NCI-H187 (cell line): ENCODE data around the gene EPHB1.

Experiments
- DNase-seq, 2 experiments: peaks; one replicate each; lab custom pipeline; 2025; lab: John Stamatoyannopoulos, UW

EPHB1 gene

DNA sequence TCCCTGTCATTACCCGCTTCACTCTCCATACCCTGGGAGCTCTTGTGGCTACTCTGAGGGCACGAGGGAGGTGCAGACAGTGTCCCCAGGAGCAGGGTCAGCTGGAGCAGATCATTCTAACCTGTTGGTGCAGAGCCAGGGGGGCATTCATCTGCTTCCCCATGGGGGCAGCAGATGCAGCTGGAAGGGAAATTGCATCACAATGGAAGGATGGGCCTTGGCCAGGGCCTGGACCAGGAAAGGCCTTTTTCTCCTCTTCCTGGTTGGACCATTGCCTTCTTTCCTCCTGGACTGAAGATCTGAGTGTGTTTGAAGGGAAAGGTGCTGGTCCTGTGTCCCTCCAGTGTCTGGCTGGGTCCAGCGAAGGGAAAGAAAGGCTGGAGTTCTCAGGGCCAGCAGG is 55.7 kb downstream of the EPHB1 start:
- DNase-seq: no peak

DNA sequence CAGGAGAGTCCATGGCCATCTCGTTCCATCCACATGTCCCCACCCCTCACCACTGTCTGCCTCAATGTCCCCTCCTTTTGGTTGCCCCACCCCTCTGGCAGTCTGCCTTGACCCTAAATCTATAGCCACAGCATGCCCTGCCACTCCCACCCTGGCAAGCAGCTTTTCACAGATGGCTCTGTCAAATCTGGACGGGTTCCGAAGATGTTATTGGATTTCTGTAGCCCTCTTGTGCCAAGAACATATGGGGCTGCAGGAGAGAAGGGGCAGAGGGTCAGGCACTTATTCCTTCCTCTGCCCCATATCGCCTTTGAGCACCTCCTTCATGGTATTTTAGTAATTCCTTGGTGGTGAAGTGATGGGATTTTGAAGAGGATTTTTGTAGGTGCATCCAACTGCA is 57.1 kb downstream of the EPHB1 start:
- no peak for DNase-seq

DNA sequence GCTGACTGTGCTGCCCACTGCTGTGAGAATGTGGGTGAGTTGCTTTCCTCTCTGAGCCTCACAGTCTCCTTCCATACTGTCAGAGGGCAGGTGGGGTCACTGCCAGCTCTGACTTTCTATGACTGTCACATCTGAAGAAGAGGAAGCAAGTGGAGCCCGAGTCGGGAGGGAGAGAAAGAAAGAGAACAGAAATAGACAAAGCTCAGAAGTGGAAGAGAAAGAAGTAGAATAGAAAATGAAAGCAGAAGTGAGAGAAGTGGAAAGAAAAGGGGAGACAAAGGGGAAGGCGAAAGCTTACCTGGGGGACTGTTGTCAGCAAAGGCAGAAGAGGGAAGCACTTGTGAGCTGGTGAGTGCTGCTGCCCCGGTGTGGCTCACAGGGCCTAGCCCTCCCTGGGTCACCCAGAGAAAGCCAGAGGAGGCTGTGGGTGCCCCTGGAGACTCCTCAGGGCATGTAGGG is 57.9 kb downstream of the EPHB1 start:
- no peak for DNase-seq

DNA sequence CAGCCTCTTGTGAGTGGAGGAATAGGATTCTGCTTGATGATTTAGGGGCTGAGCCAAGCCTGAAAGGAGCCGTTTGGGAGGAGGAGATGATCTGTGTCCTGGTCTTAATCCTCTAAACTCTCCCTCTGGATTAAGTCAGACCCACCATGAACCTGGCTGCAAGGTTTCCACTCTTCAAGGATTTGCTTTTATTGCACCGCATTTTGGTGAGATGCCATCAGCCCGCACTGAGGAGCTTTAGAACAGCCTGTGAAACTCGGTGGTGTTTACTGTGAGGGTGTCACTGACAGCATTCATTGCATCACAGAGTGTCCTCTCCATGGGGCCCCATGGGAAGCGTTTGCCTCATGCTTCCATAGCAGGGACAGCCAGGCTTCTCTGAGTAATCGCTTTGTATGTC is 59.2 kb downstream of the EPHB1 start:
- no peak for DNase-seq

DNA sequence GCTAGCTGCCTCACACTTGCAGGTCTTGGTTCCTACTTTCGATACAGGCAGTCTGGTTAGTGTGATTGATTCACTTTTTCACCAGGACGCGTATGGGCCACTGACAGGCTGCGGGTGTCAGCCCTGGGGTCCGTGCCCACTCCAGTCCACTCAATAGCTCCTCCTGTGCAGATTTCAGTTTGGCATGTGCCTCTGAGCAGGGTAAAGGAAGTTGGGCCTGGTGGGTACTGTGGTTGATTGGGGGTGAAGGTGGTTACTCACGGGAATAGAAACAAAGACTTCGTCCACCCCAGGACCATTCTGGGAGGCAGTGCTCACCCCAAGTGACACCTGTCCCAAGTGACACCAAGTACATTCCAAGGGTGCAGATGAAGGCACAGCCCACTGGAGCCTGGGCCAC is 62.3 kb downstream of the EPHB1 start:
- DNase-seq: no peak

DNA sequence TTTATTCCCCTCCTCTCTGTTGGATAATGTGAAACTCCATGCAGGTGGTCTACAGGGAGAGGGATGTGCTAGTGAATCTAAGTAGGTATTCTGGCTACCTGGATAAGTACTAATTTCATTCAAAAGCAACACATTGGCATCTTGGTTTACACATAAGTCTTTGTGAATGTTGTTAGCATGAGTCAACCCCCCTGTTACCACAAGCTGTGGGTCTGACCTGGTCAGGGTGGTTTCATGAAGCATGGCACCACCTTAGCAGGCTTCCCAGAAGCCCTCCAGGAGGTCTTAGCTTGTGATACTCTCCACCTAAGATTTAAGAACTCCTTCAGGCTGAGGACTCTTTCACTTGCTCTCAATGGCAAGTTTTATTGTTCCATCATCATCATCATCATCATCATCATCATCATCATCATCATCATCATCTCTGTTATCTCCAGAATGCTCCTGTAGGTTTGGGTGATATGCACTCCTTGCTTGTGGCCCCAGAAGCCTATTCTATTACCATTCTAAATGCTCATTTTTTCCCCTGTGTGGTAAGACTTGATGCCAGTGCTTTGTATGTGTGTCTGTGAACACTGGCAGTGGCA is 62.8 kb downstream of the EPHB1 start:
- no peak for DNase-seq

DNA sequence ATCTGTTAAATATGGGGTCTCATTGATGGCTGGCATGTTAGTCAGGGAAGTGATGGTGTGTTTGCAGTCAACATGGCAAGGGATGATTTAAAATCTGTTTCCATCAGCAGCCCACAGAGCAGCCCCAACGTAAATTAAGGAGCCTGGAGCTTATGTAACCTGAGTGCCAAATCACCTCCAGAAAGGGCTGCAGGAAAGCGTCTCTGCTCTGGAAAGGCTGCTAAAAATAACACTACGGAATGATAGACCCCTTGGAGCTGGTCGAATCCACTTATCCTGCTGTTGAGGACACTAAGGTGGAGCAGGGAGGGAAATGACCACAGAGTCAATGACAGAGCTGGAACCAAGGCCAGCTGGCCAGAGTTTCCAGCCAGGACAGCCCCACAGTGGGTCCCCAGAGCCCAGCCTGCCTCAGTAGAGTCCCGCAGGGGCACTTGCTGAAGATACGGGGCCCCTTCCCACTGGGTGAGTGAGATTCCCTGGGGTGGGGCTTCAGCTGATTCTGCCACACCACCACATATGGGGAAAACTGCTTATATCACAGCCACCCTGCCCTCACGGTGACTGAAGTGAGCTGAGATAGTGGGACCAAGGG is 63.5 kb downstream of the EPHB1 start:
- DNase-seq: no peak

DNA sequence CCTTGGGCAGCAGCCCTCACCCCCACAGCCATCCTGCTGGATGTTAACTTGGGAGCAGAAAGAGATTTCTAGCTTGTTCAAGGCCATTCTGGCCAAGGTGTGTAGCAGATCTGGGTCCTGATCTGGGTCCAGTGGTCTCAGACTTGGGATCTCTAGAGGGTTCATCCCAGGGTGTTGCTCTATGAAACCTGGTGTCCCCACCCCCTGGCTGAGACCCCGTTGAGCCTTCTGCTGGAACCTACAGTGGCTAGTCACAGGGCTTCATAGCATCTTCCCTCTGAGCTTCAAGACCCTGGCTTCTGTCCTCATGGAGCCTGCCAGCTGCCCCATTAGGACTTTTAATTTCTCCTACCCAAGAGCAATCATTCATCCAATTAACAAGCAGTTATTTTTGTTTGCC is 64.3 kb downstream of the EPHB1 start:
- DNase-seq: no peak

DNA sequence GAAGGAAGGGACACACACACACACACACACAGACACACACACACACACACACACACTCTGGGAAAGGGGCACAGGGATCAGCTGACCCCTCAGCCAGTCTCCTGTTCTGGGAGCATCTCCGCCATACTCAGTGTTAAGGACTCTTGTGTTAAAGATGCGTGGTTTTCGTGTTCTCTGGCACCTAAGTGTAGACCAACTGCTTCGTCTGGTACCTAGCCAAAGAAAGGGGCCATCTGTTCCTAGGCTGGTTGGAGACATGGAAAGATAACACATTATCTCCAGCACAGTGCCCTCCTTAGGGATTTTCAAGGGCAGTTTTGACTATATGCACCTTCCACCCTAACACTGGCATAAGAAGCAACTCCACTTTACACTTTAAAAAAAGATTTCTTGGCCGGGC is 65.1 kb downstream of the EPHB1 start:
- DNase-seq: no peak

DNA sequence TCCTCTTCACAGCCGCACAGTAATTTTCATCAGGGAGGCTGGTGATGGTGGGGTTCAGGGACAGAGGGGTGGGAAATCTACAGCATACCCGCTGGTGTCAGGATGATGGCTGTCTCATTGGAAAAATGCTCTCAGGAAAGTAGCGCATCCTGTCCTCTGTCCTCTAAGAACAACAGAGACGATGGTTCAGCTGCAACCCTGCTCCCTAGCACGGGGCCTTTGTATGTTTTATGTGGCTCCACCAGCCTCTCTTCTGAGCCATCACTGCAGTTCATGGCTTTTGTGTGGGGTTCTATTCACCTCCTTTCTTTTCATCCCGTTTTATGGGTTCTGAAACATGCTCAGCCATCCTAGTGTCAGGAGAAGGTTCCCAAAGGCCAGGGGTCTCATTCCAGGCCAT is 68.9 kb downstream of the EPHB1 start:
- DNase-seq: no peak

DNA sequence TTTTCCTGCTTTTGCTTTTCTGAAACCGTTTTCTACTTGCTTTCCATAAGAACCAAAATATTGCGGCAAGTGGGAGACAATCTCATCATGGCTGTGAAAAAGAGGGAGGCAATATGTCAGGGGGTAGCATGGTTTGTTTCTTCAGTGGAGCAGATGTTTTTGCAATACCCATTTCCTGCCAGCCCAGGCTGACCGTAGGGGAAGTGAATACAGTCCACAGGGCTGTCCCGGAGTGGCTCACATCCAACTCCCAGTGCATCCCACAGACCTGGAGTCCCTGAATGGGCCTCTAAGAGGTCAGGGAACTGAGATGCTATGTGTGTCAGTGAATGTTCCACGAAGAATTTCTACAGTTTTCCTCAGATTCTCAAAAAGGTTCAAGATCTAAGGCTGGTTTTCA is 69.6 kb downstream of the EPHB1 start:
- no peak for DNase-seq

DNA sequence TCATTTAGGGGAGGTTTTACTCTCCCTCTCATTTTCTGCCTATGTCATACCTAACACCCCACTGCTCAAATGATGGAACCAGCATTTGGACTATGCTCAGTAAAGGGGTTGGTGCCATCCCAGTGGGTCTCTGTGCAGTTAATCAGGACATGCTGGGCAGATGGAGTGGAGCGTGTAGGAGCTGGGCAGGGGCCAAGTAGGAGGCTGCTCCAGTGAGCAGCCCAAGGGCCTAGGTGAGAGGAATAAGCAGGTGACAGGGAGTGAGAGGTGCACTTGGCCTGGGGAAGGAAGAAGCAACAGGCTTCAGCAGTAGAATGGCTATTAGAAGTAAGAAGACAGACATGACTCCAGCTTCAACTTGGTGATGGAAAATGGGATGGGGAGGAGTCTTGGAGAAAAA is 72.2 kb downstream of the EPHB1 start:
- no peak for DNase-seq

DNA sequence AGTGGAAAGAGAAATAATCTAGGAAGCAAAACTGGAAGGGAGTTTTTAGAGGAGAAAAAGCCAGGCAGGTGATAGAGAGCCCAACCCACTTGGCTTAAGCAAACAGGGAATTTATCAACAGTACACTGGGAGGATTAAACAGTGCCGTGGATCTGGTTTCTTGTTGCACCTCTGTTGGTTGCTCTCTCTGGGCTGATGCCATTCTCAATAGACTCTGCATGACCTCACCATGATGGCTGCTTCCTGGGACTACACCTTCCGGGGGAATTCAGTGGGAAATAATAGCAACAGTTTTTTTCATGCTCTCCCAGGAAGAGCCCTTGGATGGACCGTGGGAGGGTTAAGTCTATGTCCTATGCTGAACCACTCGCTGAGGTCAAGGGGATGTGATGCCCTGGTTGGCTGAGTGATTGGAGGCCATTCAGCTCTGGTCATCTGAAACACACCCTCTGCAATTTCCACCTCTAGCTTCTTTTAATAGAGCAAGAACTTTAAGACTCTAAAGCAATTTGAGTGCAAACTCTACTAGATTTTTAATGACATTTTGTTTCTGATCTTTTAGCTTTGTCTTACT is 74.2 kb downstream of the EPHB1 start:
- no peak for DNase-seq

DNA sequence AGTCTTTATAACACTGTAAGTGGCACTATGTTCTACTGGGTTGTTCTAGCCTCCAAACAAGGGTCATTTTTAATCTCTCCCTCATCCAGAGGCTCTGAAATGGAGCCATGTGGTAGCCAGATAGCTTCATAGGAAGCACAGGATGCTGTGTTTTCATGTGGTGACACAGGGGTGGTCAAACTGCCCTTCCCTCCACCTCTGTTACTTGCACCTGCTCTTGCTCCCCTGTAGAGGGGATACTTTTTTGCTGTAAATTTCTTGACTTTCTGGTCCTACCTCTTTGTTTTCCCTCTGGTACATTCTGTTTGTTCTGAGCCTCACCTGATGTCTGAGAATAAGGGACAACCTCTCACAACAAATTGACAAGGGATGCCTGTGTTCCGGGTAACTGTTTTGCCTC is 76.8 kb downstream of the EPHB1 start:
- no peak for DNase-seq

DNA sequence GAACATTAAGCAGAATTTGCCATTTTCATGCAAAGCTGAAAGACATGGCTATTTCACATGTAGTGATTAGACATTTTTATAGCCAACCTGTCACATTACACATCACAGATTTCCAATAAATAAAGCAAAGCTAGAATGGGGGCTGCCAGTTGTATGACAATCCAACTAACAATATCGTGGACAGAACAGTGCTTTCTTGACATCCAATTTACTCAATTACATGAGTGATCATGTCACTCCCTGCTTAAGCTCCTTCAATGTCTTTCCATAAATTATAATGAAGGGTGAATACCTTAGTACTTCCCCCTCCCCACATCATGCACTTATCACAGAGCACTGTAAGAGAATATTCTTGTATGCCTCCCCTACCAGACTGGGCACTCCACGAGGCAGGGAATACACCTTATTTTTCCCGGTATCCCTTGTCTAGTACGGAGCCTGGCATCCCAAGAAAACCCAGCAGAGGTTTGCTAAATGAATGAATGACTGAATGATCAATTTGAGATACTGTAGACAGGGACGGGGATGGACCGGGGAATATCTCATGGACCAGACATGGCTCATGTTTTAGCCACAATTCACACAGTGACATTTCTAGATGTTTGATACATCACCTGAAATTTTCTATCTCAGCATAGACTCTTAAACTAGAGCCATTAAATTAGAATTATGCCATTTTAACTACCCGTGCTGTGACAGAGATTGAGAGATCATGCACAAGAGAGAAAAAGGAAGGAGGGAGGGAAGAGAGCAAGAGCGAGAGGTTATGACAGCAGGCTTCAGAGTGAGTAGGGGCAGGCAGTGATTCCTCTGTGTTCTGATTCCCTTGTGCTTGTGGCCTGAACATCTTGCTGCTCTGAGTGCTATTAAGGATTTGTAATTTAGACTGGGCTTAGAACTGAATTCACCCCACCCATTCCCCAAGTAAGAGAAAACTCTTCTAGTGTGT is 77.7 kb downstream of the EPHB1 start:
- no peak for DNase-seq

DNA sequence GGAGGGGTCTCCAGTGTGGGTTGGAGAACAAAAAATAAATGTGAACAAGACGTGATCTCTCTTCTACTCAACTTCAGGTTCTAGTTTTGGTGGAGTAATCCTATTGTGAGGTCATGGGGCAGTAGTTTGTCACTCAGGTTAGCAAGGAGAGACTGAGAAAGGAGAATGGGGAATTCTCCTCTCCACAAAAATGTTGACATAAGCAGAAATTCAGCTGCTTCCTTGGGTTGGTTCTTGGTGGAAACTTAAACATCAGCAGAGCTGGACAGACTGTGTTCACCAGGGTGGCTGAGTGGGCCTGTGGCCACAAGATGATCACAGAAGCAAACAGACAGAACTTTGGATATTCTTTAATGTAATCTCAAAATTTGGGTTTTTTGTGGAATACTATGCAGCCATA is 78.7 kb downstream of the EPHB1 start:
- no peak for DNase-seq

DNA sequence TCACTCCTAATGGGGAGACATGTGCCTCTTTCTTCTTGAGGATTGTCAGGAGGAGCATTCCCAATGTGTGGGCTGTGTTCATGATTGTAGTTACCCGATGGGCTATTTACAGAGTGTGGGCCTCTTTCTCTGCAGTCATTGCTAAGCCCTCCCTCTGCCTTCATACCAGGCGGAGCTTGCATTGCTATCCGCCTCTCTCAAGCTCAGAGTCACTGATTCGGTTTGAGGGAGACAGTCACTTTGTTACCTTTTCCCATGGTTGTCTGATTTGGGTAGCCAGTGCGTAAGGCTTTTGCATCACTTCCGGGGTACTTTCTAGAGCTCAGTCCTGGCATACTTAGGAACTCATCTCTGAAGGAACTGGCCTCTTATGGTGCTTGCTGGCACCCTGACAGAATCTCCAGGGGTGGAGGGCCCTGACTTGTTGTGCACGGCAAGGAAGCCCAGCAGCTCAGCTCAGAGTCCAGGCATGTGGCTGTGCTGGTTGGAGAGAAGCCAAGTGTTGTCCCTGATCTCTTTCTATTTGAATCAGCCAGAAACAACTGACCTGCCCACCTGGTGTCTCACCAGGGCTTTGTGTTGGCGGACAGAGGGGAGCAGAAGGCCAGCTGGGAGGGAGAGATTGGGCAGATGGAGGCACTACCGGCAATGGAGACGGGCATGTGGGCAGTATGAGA is 79.8 kb downstream of the EPHB1 start:
- no peak for DNase-seq

DNA sequence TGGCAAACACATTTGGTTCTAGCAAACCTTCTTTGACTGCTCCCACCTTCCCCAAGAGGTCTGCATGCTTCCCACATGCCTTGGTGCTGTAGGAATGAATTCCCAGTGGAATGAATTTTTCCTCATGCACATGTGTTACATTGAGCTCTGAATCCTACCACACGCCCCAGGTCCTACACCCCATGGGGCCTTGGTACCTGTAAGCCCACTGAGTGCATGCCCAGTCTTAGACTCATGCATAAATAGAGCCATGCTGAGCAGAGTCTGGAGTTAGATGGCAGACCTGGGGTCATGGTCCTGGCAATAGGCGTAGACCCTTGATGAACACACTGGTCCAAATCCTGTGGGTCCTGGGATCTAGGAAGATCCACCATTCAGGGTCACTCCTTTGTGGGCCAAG is 81.8 kb downstream of the EPHB1 start:
- no peak for DNase-seq

DNA sequence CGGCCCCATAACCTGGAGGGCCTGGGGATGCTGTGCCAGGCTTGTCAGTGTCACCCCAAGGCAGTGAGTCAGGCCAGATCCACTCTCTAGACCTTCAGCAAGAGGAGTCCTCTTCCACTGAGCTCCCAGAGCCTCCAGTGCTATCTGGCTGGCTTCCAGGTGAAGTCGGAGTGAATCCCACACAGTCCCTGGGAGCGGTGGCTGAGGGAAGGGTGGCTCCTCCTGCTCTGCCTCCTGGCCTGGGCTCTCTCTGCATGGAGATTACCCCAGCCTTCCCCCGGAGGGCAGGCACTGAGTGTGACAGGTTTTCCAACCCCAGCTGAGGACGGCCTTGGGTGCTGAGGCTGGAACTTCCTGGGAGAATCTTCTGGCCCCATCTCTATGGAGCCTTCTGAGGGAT is 82.7 kb downstream of the EPHB1 start:
- no peak for DNase-seq

DNA sequence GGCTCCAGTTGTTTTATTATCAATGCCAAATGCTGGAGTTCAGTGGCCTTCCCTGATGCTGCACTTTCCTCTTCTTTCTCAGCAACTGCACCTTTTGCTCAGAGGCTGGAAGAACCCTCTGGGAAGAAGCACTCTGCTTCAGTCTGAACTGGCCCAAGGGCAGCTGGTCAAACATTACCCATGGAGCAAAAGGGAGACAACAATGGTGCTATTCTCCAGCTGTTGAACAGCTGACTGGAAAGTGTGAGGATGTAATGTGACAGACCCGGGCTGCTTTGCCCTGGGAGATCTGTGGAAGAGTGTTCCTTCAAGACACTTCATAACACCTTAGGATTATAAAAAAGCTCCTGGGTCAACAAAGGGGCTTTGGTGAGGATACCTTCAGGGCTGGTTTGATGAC is 84.9 kb downstream of the EPHB1 start:
- no peak for DNase-seq

DNA sequence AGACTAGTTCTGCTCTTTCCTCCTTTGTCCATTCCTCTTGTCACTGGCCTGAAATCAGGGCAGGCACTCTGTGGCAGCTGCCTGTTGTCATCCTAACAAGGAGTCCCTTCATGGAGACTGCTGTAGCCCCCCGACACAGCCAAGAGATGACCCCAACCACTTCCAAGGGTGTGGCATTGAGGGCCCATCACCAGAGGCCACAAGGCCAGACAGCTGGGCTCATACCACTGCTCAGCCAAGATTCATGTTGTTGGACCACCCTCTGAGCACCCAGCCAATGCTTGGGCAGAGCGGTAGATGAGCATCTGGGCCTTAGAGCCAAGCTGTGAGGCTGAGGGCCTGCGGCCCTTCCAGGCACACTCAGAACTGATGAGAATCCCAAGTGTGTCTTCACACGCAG is 85.4 kb downstream of the EPHB1 start:
- no peak for DNase-seq

DNA sequence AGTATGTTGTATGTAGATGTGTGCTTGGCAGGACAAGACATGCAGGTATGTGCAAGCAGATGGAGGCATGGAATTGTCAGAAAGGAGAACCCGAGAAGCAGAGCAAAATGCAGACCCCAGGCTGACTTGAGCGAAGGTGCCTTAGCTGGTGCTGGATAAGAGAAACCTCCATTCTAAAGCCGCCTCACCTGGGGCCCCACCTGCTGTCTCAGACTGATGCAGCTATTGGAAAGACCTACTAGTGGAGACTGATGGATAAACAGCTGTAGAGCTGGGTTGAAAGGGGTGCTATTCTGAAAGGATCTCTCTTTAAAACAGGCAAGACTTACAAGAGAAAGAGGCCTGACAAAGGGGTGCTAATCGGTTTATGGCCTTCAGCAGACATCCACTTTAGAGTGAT is 86.2 kb downstream of the EPHB1 start:
- no peak for DNase-seq
